ENCODE results near the gene DDX60.
A peak's percentile ranks its signal among the peaks of the same experiment; 100 is the strongest.
"Not testable (repeated sequence)": the region's sequence is repeated elsewhere in the genome, so short reads cannot be mapped to it uniquely, and the experiment has no call there.

DDX60 gene, protein sequence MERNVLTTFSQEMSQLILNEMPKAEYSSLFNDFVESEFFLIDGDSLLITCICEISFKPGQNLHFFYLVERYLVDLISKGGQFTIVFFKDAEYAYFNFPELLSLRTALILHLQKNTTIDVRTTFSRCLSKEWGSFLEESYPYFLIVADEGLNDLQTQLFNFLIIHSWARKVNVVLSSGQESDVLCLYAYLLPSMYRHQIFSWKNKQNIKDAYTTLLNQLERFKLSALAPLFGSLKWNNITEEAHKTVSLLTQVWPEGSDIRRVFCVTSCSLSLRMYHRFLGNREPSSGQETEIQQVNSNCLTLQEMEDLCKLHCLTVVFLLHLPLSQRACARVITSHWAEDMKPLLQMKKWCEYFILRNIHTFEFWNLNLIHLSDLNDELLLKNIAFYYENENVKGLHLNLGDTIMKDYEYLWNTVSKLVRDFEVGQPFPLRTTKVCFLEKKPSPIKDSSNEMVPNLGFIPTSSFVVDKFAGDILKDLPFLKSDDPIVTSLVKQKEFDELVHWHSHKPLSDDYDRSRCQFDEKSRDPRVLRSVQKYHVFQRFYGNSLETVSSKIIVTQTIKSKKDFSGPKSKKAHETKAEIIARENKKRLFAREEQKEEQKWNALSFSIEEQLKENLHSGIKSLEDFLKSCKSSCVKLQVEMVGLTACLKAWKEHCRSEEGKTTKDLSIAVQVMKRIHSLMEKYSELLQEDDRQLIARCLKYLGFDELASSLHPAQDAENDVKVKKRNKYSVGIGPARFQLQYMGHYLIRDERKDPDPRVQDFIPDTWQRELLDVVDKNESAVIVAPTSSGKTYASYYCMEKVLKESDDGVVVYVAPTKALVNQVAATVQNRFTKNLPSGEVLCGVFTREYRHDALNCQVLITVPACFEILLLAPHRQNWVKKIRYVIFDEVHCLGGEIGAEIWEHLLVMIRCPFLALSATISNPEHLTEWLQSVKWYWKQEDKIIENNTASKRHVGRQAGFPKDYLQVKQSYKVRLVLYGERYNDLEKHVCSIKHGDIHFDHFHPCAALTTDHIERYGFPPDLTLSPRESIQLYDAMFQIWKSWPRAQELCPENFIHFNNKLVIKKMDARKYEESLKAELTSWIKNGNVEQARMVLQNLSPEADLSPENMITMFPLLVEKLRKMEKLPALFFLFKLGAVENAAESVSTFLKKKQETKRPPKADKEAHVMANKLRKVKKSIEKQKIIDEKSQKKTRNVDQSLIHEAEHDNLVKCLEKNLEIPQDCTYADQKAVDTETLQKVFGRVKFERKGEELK (N-terminal part only)

DNA sequence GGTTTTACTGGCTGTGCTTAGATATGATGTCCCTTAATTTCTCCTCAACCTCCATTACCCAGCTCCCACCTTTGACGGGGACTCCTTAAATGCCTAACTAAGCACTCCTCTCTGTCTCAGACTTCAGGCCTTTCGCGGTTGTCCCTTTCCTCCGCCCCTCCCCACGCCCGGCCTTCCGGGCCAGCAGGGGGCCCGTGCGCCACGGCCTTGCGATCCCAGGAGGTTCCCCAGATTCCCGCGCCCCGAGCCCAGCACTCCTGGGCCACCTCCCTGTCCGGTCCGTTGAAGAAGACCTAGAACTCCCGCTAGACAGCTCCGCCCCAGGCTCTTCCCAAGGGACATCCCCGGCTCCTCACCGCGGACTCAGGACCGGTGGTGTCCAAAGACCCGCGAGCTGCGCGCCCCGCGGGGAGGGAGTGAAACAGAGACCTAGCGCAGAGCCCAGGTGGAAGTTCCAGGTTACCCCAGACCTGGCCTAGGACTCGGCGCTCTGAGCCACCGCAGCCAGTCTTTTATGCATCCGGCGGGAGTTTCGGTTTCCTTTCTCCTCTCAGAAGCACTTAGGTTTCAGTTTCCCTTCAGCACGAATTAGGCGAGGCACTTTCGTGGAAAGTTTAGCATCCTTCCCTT, at the start of gene DDX60:
TSS of gene DDX60 (minus strand) at position 487 of the 630 bp plus-strand sequence. CDS start 7,493 bp downstream, outside the sequence.
- peak; percentile 51 to 75 (median 72) for DNase-seq (ENCODE audit: low read depth in 3 of 3, low spot score in 1 of 3)

DNA sequence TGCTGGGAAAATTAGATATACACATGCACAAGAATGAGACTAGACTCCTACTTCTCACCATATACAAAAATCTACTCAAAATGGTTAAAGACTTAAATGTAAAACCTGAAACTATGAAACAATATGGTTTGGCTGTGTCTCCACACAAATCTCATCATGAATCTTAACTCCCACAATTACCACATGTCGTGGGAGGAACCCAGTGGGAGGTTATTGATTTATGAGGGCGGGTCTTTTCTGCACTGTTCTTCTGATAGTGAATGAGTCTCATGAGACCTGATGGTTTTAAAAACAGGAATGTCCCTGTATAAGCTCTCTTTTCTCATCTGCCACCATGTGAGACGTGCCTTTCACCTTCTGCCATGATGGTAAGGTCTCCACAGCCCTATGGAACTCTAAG, 48.5 kb upstream of the DDX60 start:
- no peak for DNase-seq (ENCODE audit: low read depth in 3 of 3, low spot score in 1 of 3)

DNA sequence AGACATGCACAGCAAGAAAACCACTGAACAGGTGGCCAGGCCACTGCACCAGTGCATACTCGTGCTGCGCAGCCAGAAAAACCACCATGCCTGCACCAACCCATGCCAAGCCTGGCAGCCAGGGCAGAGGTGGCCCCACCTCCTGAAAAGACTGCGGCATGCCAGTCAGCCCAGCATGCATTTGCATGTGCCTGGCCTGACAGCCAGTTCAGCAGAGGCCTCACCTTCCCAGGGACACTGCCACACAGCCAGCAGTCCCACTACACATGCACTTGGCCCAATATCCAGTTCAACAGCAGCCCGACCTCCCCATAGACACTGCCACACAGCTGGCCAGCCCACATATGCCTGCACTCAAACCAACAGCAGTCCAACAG, 43.5 kb upstream of the DDX60 start:
- DNase-seq (ENCODE audit: low read depth in 3 of 3, low spot score in 1 of 3): no peak

DNA sequence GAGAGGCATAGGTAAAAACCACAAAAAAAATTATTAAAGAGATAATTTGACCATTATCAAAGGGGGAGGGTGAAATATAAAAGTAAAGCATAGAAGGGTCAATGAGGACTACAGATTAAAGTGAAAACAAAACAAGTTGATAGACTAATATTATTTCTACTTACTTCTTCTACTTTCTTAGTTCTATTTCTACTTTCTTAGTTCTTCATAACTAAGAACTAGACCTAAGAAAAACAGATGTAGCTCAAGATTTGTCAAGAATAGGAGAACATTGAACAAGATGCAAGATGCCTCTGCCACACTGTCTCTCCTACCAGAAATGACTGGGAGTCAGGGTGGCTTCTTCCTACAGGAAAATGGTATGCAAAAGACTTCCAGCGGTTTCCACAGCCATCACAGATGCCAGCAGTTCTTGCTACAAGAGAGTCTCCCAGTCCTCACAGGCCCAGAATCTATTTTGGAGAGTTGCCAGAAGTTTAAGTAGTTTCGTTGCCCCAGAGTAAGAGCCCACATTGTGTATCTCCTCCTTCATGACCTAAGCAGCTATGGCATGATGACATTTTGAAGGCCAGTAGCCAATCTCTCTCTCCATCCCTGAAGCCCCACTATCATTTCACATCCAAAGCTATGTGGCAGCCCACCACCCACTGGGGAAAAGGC, 42.9 kb upstream of the DDX60 start:
- DNase-seq (ENCODE audit: low read depth in 3 of 3, low spot score in 1 of 3): no peak

GRCh38 chr4:168360271-168360670, 41.7 kb upstream of the DDX60 start:
- DNase-seq (ENCODE audit: low read depth in 3 of 3, low spot score in 1 of 3): no peak

DNA sequence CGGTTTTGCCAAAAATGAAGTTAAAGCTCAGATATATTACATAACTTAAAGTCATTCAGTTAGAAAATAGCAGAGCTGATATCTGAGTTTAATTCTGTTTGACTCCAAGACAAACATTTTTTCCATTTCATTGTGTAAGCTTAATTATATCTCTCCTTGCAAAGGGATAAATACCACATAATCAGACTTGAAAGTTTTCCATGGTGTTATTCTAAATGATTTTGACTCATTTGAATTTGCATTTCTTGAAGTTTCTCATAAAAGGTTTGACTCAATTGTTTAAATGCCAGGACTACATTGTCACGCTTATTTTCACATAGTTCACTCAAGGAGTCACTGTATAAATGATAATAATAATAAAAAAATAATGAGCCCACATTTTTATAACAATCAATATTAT, 39.4 kb upstream of the DDX60 start:
- no peak for DNase-seq (ENCODE audit: low read depth in 3 of 3, low spot score in 1 of 3)

- DNase-seq (ENCODE audit: low read depth in 3 of 3, low spot score in 1 of 3): no peak
Measured at GRCh38 chr4:168353746-168354145, 35.2 kb upstream of the DDX60 start.

GRCh38 chr4:168337550-168337940, 19.0 kb upstream of the DDX60 start:
- DNase-seq (ENCODE audit: low read depth in 3 of 3, low spot score in 1 of 3): no peak

DNA sequence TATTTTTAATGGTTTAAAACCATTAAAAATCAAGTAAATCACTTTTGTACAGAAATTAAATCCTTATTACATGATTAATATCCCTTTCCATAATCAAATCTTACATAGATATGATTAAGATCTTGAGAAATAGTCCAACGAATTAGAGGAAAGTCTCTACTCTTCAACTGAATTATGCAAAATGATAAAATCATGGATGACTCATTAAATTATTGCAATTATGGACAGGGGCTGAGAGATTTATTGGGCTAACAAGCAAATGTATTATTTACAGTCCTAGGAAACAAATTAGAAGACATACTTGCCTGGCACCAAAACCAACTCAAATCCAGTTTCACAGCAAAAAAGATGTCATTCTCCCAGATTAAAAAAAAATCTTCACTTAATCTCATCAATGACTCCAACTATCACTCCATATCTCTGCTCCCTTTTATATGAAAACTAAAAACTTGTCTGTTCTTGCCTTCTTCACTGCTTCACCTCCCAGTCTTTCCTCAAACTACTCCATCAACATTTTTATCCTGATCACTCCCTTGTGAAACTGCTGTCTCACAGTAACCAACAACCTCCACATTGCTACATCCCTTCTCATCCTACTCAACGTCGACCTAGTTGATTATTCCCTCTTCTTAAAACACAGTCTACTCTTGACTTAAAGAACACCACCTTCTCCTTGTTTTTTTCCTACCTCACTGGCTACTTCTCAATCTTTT, 18.4 kb upstream of the DDX60 start:
- DNase-seq (ENCODE audit: low read depth in 3 of 3, low spot score in 1 of 3): no peak

GRCh38 chr4:168335621-168336020, 17.1 kb upstream of the DDX60 start:
- no peak for DNase-seq (ENCODE audit: low read depth in 3 of 3, low spot score in 1 of 3)

DNA sequence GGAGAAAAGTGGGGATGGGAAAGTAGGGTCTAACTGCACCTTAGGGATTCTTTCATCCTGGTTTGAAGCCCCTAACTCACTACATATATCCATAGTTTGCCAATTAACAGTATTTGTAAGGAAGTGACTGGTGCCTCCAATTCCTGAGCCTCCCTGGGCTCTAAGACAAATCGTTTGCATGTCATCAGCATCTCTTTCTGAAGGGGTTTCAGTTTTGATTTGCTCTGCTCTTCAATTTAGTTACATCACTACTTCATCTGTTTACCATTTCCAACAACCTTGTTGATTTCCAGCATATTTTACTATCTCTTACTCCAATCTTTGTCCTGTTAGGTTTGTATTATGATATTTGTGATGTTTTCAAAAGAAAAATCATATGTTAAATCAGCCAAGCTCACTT, 15.5 kb upstream of the DDX60 start:
- no peak for DNase-seq (ENCODE audit: low read depth in 3 of 3, low spot score in 1 of 3)

- not testable (repeated sequence) for DNase-seq (ENCODE audit: low read depth in 3 of 3, low spot score in 1 of 3)
Measured at GRCh38 chr4:168330575-168330974, 12.0 kb upstream of the DDX60 start.

DNA sequence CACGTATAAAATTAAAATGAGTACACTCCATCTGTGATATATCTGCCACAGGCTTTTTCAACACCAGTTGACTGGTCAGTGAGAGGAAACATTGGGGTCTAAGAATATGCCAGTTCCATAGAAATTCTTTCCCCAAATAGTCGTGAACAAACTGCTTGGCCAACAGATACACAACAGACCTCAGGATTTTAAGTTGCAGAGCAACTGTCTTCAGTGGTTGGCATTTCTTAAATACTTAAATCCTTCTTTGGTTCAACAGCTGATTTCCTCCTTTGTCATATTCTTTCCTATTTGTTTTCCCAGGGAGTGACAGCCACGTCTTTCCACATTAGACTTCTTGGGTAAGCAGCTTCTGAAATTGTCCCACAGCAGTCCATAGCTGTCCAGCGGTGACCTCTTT, 7.0 kb upstream of the DDX60 start:
- DNase-seq (ENCODE audit: low read depth in 3 of 3, low spot score in 1 of 3): no peak

- no peak for DNase-seq (ENCODE audit: low read depth in 3 of 3, low spot score in 1 of 3)
Measured at GRCh38 chr4:168321006-168321405, 2.5 kb upstream of the DDX60 start.

DNA sequence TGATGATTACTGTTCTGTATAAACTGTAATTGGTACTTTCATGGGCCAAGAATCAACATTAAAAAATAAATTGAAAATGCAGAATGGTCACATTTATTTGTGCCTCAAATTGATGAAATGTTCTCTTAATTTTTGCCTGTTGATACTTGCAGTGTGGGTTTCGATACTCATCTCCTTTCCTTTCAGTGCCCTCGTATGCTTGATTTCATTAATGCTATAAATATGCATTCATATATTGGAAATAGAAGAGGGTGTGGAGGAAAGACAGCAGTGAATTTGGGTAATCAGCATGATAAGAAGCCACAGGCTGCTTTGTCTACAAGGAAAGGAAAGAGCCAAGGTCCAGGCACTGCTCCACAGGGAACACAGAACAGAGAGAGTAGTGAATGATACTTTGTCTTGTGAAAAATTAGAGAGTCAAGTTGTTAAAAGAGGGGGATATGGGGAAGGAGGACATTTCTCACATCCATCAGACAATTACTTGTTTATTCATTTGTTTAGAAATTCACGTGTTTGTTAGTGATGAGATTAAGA, 1.0 kb upstream of the DDX60 start:
- DNase-seq (ENCODE audit: low read depth in 3 of 3, low spot score in 1 of 3): no peak

DNA sequence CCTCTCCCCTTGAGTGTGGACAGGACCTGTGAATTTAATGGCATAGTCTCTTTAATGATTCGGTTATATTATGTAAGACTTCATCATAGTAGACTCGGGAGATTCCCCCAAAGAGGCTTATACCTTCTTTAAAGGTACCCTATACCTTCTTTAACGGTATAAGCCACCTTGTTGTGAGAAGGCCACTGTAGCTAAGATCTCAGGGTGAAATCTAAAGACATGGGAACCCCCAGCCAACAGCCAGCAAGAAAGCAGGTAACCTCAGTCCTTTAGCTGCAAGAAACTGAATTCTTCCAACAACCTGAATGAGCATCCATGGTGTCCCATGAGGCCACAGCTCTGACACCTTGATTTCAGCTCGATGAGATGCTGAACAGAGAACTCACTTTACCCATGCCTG, 931 bp downstream of the DDX60 start:
- DNase-seq (ENCODE audit: low read depth in 3 of 3, low spot score in 1 of 3): no peak

DNA sequence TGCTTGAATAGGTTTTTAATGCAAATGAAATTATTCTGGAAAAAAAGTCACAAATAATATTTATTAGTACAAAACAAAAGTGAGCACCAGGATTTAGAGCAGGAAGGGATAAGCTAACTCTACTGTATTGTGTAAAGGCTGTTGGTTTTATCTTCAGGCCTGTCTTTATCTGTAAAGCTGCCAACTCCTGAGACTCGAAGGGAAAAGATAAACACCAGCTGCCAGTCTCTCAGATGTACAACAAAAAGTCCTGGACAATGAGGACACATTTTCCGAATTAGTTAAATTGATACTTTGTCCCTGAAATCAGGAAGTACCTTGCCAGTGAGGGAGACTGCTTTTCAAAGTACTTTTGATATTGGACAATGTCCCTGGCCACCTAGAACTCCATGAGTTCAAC, 8.8 kb downstream of the DDX60 start:
- DNase-seq (ENCODE audit: low read depth in 3 of 3, low spot score in 1 of 3): no peak

DNA sequence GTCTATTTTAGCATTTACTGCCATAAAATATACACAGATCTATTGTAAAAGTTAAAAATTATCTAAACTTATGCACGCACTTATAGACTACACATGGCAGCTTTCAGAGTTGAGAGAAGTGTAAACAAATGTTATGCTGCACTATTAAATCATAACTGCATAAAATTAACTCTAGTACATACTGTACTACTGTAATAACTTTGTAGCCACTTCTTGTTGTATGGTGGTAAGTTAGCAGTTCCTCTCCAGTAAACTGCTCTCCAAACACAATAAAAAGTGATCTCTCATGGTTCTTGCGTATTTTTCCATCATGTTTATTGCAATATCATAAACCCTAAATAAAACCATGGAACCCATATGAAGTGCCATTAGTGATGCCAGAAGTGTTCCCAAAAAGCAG, 9.6 kb downstream of the DDX60 start:
- no peak for DNase-seq (ENCODE audit: low read depth in 3 of 3, low spot score in 1 of 3)

GRCh38 chr4:168306476-168306875, 12.1 kb downstream of the DDX60 start:
- DNase-seq (ENCODE audit: low read depth in 3 of 3, low spot score in 1 of 3): no peak
